Uterine smooth muscle cell (primary cell): ENCODE measurements around the gene MLLT10. TPM values are rescaled to one million over a fixed set of nuclear protein-coding genes. Genes with fewer than 3 reads are reported as not detected.

Experiments used
- total RNA-seq: library from RNA; depleted of rRNA; stranded (reverse); fragments of >200 nt; gene quantifications from 2 replicates; pipeline ENCODE4 v1.2.3, GENCODE V29; 2014

Gene MLLT10
- 30.6 and 49.2 TPM in 2 replicates for total RNA-seq

DNA sequence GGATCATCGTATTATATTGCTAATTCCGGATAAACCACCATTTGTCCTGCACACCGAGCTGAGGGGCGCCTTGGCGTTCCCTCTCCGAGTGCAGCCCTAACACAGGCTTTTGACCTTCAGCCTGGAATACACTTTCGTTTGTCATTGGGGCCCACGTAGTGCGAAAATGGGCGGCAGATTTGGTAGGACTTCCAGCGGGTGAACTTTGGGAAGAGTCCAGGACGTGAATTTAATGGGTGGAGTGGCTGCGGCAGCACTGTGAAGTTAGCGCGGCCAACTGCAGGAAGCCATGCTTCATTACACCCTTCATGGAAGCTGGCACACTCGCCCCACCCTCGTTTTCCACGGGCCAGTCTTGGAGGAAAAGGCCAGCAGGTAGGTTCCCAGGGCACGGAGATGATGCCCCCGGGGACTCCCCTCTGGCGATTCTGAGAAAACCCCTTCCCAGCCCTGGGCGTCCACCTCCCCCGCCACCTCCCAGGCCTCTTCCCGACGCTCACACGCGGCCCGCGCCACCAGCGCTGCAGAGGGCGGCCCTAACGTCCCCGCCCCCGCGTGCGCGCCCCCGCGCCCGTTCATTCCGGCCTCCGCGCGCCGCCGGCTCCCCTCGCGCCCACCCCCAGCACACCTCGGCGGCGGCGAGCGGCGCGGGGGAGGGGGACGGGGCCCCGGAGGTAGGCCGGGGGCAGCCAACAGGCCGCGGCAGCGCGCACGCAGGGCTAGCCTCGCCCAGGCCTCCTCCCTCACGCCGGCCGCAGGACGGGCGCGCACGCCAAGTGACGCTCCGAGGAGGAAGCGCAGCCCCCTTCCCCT, at the start of gene MLLT10:
TSS of gene MLLT10 (plus strand) at position 766 of the 813 bp plus-strand sequence. CDS start 413 bp downstream, outside the sequence.

DNA sequence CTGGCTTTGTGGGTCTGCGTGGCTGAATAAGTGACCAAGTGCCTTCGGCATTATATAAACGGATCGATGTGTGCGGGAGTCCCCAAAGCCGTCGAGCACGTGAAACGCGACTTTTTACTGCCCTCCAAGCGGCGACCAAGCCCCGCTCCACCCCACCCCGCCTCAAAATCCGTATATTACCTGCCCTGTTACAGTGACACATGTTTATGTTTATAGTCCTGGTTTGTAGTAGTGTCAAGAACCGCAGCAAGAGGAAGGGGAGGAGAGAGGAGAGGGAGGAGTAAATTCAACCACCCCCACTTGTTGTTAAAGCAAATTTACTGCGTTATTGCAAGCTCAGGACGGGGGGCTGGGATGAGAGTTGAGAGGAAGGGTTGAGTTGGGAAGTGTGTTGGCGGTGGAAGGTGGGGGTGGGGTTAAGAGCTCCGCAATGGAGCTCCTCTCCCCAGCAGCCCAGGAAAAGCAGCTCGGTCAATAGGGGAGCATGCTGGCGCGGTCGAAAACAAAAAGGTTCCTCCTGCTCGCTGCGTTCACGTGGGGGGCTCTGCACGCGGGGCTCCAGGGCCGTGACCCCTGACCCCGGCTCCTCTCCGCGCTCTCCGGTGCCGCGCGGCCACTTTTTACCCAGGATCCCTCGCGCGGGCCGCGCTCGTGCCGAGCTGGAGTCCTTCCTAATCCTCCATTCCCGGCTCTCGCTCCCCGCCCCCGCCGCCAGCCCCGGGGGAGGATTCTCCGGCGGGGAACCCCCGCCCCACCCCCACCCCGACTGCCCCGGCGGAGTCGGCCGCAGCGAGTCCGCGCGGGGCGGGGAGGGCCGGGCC, 8.5 kb upstream of the MLLT10 start, which contains the start of gene SKIDA1:
TSS of gene SKIDA1 (minus strand) at position 316 of the 821 bp plus-strand sequence. CDS start 7,860 bp downstream, outside the sequence.

Other genes starting within 250 kb of the MLLT10 start
- gene SKIDA1, start 8.6 kb upstream of the MLLT10 start, total RNA-seq = 0.75 and 1.1 TPM in 2 replicates